HG03280 (cell line): Measurements from ENCODE around the gene CXCL12.

Source experiments
- ATAC-seq: cut with Tn5 transposase; IDR thresholded peaks from one replicate; pipeline ENCODE4 v1.9.1; 2021; ENCODE audit warnings: mild to moderate bottlenecking, moderate library complexity; ENCODE audit not compliant: unreplicated experiment

Gene CXCL12

DNA sequence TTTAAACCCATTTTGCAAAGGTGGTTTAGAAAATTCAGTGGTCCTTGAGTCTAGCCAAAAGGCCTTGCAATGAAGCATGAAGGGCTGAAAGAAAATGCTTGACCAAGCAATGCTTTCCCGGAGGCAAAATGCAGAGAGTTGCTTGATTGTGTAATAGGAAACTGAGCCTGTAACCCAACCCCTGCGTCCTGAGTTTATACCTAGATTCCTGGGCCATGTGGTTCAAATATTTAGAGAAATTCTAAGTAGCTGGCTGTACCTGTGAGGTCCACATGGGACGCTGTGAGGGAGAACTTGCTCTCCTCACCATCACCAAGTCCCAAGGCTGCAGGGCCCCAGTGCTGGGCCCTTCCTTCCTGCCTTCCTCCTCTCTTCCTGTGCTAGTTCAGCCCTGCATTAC, 45.7 kb downstream of the CXCL12 start:
- no peak for ATAC-seq

DNA sequence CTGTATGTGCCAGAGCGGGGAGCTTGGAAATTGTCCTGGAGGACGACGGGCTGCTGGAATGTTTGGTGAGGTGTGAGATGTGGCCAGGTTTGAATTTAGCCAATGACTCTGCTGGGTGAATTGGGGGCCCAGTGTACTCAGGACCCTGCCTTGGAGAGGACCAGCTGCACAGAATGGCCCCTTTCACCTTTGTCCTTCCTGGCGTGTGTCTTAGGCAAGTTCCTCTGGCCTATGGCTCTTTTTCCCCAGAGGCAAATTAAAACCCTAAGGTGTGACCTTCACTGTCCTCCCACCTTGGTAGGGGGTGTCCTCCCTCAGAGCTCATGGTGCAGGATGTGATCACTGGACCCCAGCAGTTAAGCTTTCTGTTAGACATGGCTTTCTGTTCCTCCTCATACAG, 47.8 kb downstream of the CXCL12 start:
- ATAC-seq: no peak

DNA sequence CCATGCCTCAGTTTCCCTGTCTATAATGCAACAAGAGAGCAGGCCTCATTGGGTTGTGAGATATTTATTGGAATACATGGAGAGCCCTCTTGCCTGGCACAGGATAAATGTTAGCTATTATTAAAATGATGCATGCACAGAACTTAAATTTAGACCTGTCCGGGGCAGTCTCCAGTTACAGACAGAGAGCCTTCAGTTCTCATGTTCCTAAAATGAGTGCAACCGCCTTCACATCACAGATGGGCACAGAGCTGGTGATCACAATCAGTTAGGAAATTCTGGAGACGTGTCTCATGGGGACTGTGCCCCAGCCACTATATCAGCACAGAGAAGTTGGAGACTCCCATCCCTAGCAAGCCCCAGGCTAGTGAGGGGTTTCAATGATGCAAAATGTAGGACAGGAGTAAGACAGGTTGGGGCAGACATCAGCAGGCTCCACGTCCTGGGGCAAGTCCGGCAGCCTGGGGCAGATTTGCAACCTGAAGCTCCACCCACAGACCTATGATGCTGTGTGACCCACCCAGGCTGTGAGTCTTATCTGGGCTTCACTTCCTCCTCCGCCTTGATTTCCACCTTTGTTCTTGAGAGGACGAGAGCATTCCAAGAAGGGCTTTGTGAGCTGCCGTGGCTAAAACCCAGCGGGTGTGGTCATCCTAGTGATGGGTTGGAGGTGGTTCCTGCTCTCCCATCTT, 49.4 kb downstream of the CXCL12 start:
- ATAC-seq: no peak

DNA sequence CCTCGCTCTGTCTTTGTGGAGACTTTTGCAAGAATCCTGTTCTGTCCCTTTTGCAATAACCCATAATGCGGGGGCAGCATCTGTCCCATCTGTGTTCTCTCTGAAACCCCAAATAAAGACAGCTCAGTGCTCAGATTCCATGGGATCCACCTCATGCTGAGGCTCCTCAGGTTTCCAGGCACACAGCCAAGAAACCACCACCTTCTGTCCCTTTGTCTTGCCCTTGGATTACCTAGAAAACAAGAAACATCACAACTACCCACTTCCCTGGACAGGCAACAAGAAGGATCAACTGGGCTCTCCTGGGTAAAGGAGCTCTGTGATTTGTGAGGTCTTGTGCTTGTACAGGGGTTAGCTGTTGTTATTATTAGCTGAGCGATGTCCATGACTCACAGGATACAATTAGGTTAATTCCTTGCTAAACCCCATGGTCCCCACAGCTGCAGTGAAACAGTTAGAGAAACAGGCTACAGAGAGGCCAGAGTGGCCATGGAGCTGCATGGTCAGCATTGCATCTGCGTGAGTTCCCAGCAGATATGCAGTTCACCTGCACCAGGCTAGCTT, 50.2 kb downstream of the CXCL12 start:
- no peak for ATAC-seq

DNA sequence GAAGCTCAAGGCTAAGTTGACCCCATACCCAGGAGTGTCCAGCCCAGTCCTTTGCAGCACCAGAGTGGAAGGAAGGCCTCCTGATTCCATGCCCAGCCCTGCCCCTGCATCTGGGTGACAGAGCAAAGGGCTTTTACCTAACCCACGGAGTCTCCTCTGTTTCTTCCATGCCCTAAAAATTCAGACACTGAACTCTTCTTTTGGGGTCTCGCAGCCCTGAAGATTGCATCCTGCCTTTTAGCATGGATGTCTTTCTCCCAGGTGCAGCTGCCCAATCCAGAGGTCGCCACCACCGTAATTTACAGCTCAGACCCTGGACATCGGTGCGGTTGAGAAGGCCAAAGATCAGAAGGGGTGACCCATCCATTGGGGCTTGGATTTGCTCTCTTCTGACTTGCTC, 50.8 kb downstream of the CXCL12 start:
- no peak for ATAC-seq

DNA sequence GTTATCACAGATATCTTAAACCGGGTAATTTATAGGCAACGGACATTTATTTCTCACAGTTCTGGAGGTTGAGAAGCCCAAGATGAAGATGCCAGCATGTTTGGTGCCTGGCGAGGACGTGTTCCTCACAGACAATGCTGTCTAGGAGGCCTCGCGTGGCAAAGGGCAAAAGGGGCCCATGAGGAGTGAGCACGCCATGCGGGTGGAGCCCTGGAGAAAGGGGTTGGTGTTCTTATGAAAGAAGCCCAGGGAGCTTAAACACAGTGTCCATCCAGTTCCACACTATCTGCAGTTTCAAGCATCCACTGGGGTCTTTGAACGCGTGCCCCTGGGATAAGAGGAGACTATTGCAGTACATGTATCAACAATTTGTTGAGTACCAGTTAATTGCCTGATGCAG, 51.4 kb downstream of the CXCL12 start:
- ATAC-seq: no peak

DNA sequence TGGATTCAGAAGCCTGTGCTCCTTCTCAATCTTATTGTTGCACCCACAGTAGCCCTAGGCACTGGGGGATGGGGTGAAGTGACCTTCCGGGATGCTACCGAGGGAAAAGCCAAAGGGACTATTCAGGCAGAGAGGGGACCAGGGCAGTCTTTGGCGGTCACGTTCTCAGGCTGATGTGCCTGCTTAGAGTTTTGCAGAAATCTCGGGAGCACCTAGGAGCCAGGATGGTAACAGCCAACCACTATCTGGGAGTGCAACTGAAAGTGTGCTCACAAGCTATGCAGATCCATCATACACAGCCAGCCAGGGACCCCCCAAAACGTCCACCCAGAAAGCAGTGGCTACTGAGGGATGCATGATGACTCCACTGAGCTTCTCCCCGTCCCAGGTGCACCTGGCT, 52.4 kb downstream of the CXCL12 start:
- no peak for ATAC-seq

DNA sequence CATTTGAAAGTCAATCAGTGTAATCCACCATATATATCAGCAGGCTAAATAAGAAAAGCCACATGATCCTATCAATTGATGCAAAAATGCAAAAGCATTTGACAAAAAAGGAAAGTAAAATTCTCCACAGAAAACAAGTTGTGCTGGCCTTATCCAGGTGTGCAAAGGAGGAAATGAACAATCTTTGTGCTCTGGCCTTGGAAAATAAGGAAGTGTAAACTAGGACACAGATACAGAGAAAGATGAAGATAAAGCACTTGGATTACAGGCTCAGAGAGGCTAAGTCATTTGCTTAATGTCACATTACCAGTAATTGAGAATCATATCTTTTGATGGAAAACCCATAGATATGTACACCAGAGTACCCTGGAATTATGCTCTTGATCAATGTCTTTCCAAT, 54.5 kb downstream of the CXCL12 start:
- ATAC-seq: no peak

DNA sequence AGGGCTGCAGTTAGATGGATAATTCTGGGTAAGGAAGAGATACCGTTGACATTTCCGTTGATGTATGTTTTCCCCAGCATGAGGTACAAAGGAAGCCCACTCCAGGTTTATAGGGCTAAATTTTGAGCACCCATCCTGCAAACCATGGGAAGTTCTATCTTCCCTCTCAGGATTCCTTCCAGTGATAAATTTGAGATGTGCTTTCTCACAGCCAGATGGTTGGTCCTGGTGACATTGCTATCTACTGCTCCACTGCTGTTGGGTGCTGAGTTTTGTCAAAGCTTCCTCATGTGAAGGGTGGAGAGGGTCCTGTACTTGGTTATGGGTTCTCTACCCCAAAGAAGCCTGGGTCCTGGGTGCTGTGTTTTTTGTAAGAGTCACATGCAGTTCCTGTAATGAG, 57.4 kb downstream of the CXCL12 start:
- ATAC-seq: no peak
